Duodenal mucosa (tissue), 2 donors: ENCODE results near the gene MAGEA2B.
"Not testable (repeated sequence)": the region's sequence is repeated elsewhere in the genome, so short reads cannot be mapped to it uniquely, and the experiment has no call there.

Experiments used
- H3K27ac ChIP-seq: one replicate; pipeline ENCODE4 v1.7.0; 2013; ENCODE audit warnings: low read depth, low read length
- H3K27me3 ChIP-seq, 2 donors: one replicate each; pipeline ENCODE4 v1.7.0; 2013; ENCODE audit warnings: low read length in 2 of 2, control low read depth in 1 of 2; ENCODE audit not compliant: insufficient read depth in 2 of 2, control insufficient read depth in 1 of 2
- H3K36me3 ChIP-seq, 2 donors: one replicate each; pipeline ENCODE4 v1.7.0; 2013; ENCODE audit warnings: low read length in 2 of 2, control low read depth in 1 of 2; ENCODE audit not compliant: insufficient read depth in 2 of 2, control insufficient read depth in 1 of 2
- H3K4me1 ChIP-seq, 2 donors: one replicate each; pipeline ENCODE4 v1.7.0; 2013; ENCODE audit warnings: low read length in 2 of 2, control low read depth in 1 of 2; ENCODE audit not compliant: insufficient read depth in 2 of 2, control insufficient read depth in 1 of 2
- H3K4me3 ChIP-seq, 2 donors: one replicate each; pipeline ENCODE4 v1.7.0; 2013; ENCODE audit warnings: low read length in 2 of 2, low read depth in 1 of 2
- H3K9ac ChIP-seq, 2 donors: one replicate each; pipeline ENCODE4 v1.7.0; 2013; ENCODE audit warnings: low read length in 2 of 2, low read depth in 1 of 2
- H3K9me3 ChIP-seq, 2 donors: one replicate each; pipeline ENCODE4 v1.7.0; 2013; ENCODE audit warnings: low read length in 2 of 2, control low read depth in 1 of 2; ENCODE audit not compliant: control insufficient read depth in 1 of 2

Gene MAGEA2B

DNA sequence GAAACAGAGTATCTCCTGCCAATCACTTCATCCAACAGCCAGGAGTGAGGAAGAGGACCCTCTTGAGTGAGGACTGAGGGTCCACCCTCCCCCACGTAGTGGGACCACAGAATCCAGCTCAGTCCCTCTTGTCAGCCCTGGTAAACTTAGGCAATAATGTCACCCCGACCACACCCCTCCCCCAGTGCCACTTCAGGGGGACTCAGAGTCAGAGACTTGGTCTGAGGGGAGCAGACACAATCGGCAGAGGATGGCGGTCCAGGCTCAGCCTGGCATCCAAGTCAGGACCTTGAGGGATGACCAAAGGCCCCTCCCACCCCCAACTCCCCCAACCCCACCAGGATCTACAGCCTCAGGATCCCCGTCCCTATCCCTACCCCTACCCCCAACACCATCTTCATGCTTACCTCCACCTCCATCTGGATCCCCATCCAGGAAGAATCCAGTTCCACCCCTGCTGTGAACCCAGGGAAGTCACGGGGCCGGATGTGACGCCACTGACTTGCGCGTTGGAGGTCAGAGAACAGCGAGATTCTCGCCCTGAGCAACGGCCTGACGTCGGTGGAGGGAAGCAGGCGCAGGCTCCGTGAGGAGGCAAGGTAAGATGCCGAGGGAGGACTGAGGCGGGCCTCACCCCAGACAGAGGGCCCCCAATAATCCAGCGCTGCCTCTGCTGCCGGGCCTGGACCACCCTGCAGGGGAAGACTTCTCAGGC lies 19.0 kb downstream of the MAGEA2B start, which contains the start of the genes CSAG1 and MAGEA12:
TSS of gene CSAG1 (minus strand) at position 461 of the 715 bp plus-strand sequence. CDS start 1,261 bp downstream, outside the sequence.
TSS of gene MAGEA12 (plus strand) at position 497 of the 715 bp plus-strand sequence. CDS start 2,405 bp downstream, outside the sequence.
- H3K4me1 ChIP-seq, result no peaks in the 10 kb centered on the region
- no peaks in the 10 kb centered on the region for H3K27me3 ChIP-seq
- no peaks in the 10 kb centered on the region for H3K9me3 ChIP-seq
- no peaks in the 10 kb centered on the region for H3K36me3 ChIP-seq
- H3K9ac ChIP-seq, result no peak within 1 kb of the TSS
- H3K4me3 ChIP-seq, result no peak within 1 kb of the TSS
- H3K27ac ChIP-seq, result no peak within 1 kb of the TSS

DNA sequence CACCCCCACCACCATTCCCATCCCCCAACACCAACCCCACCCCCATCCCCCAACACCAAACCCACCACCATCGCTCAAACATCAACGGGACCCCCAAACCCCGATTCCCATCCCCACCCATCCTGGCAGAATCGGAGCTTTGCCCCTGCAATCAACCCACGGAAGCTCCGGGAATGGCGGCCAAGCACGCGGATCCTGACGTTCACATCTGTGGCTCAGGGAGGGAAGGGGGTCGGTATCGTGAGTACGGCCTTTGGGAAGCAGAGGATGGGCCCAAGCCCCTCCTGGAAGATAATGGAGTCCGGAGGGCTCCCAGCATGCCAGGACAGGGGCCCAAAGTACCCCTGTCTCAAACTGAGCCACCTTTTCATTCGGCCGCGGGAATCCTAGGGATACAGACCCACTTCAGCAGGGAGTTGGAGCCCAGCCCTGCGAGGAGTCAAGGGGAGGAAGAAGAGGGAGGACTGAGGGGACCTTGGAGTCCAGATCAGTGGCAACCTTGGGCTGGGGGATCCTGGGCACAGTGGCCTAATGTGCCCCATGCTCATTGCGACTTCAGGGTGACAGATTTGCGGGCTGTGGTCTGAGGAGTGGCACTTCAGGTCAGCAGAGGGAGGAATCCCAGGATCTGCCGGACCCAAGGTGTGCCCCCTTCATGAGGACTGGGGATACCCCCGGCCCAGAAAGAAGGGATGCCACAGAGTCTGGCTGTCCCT lies 19.9 kb downstream of the MAGEA2B start:
- H3K4me1 ChIP-seq, H3K36me3 ChIP-seq: not testable (repeated sequence)

DNA sequence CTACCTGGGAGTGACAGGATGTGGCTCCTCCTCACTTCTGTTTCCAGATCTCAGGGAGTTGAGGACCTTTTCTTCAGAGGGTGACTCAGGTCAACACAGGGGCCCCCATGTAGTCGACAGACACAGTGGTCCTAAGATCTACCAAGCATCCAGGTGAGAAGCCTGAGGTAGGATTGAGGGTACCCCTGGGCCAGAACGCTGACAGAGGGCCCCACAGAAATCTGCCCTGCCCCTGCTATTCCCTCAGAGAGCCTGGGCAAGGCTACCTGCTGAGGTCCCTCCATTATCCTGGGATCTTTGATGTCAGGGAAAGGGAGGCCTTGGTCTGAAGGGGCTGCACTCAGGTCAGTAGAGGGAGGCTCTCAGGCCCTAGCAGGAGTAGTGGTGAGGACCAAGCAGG lies 20.7 kb downstream of the MAGEA2B start:
- Histone ChIP-seq H3K9me3 (no peaks in the 10 kb centered on the region), H3K27me3 (no peaks in the 10 kb centered on the region), H3K4me1 (no peaks in the 10 kb centered on the region), H3K36me3 (no peaks in the 10 kb centered on the region), H3K4me3 (no peak overlapping the region), H3K27ac (no peak overlapping the region), H3K9ac (no peak overlapping the region)

More for the DNA sequence above, 19.9 kb downstream of the MAGEA2B start:
- not testable (repeated sequence) for H3K27me3 ChIP-seq, H3K27ac ChIP-seq, H3K9ac ChIP-seq, H3K9me3 ChIP-seq, H3K4me3 ChIP-seq

DNA sequence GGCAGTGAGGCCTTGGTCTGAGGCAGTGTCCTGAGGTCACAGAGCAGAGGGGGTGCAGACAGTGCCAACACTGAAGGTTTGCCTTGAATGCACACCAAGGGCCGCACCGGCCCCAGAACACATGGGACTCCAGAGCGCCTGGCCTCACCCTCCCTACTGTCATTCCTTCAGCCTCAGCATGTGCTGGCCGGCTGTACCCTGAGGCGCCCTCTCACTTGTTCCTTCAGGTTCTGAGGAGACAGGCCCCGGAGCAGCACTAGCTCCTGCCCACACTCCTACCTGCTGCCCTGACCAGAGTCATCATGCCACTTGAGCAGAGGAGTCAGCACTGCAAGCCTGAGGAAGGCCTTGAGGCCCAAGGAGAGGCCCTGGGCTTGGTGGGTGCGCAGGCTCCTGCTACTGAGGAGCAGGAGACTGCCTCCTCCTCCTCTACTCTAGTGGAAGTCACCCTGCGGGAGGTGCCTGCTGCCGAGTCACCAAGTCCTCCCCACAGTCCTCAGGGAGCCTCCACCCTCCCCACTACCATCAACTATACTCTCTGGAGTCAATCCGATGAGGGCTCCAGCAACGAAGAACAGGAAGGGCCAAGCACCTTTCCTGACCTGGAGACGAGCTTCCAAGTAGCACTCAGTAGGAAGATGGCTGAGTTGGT lies 21.6 kb downstream of the MAGEA2B start:
- no peaks in the 10 kb centered on the region for H3K27me3 ChIP-seq
- H3K36me3 ChIP-seq, result no peaks in the 10 kb centered on the region
- no peak overlapping the region for H3K9ac ChIP-seq
- no peaks in the 10 kb centered on the region for H3K4me1 ChIP-seq
- H3K9me3 ChIP-seq, result no peaks in the 10 kb centered on the region
- H3K4me3 ChIP-seq, result no peak overlapping the region
- H3K27ac ChIP-seq, result no peak overlapping the region

DNA sequence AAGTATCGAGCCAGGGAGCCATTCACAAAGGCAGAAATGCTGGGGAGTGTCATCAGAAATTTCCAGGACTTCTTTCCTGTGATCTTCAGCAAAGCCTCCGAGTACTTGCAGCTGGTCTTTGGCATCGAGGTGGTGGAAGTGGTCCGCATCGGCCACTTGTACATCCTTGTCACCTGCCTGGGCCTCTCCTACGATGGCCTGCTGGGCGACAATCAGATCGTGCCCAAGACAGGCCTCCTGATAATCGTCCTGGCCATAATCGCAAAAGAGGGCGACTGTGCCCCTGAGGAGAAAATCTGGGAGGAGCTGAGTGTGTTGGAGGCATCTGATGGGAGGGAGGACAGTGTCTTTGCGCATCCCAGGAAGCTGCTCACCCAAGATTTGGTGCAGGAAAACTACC lies 22.1 kb downstream of the MAGEA2B start:
- not testable (repeated sequence) for H3K4me3 ChIP-seq, H3K27ac ChIP-seq, H3K36me3 ChIP-seq, H3K4me1 ChIP-seq, H3K9me3 ChIP-seq, H3K9ac ChIP-seq, H3K27me3 ChIP-seq

DNA sequence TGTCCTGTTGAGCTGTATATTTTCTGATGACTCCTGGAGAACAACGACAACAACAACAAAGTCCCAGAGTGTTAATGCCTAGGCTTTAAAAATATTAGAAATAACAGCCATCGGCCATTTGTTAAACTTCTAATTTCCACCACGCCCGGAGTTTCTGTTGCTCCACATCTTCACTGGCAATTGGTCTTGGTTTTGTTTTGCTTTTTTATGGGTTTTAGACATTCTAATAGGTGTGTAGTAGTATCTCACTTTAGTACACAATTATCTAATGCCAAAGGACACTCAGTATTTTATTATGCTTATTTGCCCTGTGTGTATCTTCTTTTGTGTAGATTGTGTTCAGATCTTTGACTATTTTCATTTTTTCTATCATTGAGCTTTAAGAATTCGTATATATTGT lies 24.1 kb downstream of the MAGEA2B start:
- H3K27me3 ChIP-seq, result no peaks in the 10 kb centered on the region
- H3K9me3 ChIP-seq, result no peaks in the 10 kb centered on the region
- H3K4me3 ChIP-seq, result no peak overlapping the region
- H3K4me1 ChIP-seq, result no peaks in the 10 kb centered on the region
- H3K9ac ChIP-seq, result no peak overlapping the region
- H3K36me3 ChIP-seq, result no peaks in the 10 kb centered on the region
- no peak overlapping the region for H3K27ac ChIP-seq

DNA sequence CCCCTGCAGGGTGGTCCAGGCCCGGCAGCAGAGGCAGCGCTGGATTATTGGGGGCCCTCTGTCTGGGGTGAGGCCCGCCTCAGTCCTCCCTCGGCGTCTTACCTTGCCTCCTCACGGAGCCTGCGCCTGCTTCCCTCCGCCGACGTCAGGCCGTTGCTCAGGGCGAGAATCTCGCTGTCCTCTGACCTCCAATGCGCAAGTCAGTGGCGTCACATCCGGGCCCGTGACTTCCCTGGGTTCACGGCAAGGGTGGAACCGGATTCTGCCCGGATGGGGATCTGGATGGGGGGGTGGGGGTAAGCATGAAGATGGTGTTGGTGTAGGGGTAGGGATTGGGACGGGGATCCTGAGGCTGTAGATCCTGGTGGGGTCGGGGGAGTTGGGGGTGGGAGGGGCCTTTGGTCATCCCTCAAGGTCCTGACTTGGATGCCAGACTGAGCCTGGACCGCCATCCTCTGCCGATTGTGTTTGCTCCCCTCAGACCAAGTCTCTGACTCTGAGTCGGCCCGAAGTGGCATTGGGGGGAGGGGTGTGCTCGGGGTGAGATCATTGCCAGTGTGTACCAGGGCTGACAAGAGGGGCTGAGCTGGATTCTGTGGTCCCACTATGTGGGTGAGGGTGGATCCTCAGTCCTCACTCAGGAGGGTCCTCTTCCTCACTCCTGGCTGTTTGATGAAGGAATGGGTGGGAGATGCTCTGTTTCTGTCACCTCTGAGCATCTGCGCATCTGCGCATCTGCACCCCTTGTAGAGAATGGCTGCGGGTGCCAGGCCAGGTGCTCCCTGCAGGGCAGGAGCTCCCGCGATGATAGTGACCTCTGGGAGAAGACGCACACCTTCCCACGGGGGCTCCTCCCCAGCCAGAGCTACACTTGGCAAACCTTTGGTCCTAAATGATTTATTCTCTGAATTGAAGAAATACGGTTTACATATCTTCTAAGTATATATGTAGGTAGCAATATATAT lies 39.5 kb downstream of the MAGEA2B start, which contains the start of gene MAGEA2:
TSS of gene MAGEA2 (minus strand) at position 157 of the 965 bp plus-strand sequence. CDS start 2,479 bp downstream, outside the sequence.
- H3K9me3 ChIP-seq, H3K27me3 ChIP-seq, H3K36me3 ChIP-seq, H3K9ac ChIP-seq, H3K4me1 ChIP-seq, H3K27ac ChIP-seq, H3K4me3 ChIP-seq: not testable (repeated sequence)

DNA sequence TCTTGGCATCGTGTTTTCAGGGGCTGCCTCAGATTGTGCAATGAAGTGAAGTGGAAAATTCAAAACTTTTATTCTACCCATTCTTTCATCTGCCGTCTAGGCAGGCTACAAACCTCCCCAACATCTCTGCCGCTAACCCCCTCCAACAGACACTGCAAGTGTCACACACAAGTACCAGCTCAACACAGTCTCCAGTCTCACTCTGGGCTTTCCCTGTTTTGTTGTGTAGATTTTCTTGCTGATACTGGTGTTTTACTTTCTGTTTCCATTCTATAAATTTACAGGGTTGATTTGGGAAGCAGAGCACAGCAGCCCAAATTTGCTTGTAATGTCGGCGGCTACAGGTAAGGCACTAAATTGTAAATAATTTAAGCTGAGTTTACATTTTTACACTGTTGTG lies 40.4 kb downstream of the MAGEA2B start:
- not testable (repeated sequence) for H3K4me3 ChIP-seq, H3K27ac ChIP-seq, H3K36me3 ChIP-seq, H3K4me1 ChIP-seq, H3K9ac ChIP-seq, H3K27me3 ChIP-seq, H3K9me3 ChIP-seq

DNA sequence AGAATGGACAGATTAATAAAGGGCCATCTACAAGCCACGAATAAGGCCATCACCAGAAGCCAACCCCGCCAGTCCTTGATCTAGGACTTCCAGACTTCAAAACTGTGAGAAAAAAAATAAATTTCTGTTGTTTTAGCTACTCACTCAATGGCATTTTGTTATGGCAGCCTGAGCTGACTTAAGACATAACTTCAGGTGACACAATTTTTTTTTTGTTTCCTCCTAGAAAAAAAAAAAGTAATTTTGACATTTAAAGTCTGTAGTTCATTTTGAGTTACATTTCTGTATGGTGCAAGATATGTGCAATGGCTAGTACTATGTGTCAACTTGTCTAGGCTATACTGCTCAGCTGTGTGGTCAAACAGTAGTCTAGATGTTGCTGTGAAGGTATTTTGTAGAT lies 44.5 kb downstream of the MAGEA2B start, which contains the start of gene CSAG3:
TSS of gene CSAG3 (plus strand) at position 301 of the 400 bp plus-strand sequence.
- H3K36me3 ChIP-seq, H3K4me1 ChIP-seq, H3K9me3 ChIP-seq, H3K27me3 ChIP-seq, H3K4me3 ChIP-seq, H3K27ac ChIP-seq, H3K9ac ChIP-seq: not testable (repeated sequence)
